Measurements from ENCODE around the gene DCDC2.

GRCh38 chr6:24329022-24329421 is 28.8 kb downstream of the DCDC2 start:
- TF ChIP-seq CTCF (IDR thresholded peaks at IDR 0.05; ENCODE audit: borderline replicate concordance, extremely low read depth, low read length, poor library complexity, severe bottlenecking) = no peak
- TF ChIP-seq EZH2 (IDR thresholded peaks at IDR 0.05; ENCODE audit: borderline replicate concordance, low read depth, low read length, severe bottlenecking) = no peak
